Erythroblast (primary cell): ENCODE results near the gene CYP3A5.

Experiments
- GATA1 ChIP-seq: IDR thresholded peaks from 2 replicates; pipeline ENCODE4 v1.6.1; 2011; ENCODE audit warnings: low read depth, mild to moderate bottlenecking, control low read depth, low read length, moderate library complexity
- POLR2A ChIP-seq: IDR thresholded peaks from 2 replicates; pipeline ENCODE4 v1.6.1; 2011; ENCODE audit warnings: mild to moderate bottlenecking, low read length

GRCh38 chr7:99707096-99707495 lies 27.3 kb upstream of the CYP3A5 start:
- TF ChIP-seq POLR2A (no peak), GATA1 (no peak)
